DMS79 (cell line): ENCODE data around the gene GHRH.

Source experiments
- DNase-seq: peaks from one replicate; lab custom pipeline; 2025; lab: John Stamatoyannopoulos, UW

Gene GHRH

DNA sequence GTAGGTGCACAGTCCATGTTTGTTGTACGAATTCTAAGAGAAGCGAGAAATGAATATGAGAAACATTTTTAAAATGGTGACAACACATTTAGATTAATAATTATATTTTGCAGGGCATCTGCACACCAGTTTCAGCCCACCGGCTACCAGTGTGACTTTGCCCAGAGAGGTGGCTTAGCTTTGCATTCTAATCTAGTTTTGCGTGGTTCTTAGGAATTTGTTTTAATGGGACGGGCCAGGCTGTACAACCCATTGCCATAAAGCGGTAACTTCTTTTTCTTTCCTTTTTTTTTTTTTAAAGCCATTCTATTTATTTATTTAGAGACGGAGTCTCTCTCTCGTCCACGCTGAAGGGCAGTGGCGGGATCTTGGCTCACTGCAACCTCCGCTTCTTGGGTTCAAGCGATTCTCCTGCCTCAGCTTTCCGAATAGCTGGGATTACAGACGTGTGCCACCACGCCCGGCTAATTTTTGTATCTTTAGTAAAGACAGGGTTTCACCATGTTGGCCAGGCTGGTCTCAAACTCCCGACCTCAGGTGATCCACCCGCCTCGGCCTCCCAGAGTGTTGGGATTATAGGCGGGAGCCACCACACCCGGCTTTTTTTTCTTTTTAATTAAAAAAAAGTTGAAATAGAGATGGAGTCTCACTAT is 28.7 kb upstream of the GHRH start:
- no peak for DNase-seq

- peak; percentile 47 for DNase-seq
These were observed 26.5 kb upstream of the GHRH start for GRCh38 chr20:37288091-37288490.

GRCh38 chr20:37285664-37286374 is 24.2 kb upstream of the GHRH start:
- no peak for DNase-seq

DNA sequence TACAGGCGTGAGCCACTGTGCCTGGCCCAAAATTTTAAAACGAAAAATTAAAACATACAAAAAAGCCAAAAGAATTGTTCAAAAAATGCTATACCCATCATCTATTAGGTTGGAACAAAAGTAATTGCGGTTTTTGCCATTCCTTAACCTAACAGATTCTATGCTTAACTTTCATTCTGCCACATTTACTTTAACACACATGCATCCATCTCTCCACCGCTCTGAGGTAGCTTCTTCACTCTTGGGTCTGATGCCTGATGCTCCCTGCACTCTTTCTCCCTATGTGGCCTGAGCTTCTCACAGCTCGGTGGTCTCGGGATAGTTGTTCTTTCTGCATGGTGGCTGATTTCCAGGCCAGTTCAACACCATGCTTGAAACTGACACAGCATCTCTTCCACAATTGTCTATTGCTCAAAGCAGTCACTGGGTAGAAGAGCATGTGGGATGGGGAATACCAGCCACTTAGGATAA is 23.1 kb upstream of the GHRH start:
- DNase-seq: no peak

DNA sequence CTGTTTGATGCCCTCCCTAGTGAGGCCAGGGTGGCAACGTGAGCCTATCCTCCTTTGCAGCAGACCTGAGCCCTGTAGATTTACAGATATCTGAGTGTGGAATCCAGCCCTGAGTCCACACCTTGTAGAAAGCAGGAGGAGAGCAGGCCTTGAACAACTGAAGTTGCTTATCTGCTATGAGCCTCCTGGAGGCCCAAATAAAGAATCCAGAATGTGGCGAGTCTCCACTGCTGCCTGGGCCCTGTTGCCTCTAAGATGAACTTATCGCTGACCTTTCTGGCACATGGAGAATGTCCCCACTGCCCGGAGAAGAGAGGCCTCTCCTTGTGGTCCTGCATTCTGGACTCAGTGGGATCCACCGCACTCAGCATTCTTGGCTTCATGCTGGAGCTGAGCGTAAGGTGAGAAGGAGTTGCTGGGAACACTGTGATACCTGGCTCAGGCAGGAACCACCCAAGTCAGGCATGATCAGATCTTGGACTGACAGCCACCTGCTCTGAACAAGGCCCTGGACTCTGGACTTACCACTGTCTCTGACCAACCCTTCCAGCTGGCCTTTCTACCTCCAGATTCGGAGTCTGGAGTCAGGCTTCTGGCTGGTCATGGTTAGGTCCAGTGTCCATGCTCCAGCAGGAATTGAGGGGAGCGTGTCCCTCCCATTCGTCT is 22.0 kb upstream of the GHRH start:
- no peak for DNase-seq

- DNase-seq: no peak
These were observed 20.9 kb upstream of the GHRH start for GRCh38 chr20:37282556-37282955.

DNA sequence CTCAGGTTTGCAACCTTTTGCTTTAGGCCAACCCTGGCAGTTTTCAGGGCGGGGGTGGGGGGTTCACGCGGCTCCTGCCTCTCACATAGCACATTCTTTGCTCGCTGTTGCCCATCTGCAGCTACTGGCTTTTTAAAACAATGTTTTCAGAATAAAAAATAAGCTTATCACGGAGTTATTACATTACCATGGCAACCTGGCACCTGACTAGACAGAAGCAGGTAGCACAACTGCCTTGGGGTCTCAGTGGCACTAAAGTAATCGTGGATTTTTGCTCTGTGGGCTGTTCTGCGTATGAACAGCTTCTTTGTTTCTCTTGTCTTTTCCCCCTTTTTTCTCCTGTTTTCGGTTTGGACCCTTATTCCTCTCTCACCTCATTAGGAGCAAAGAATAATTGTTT is 18.8 kb upstream of the GHRH start:
- no peak for DNase-seq

GRCh38 chr20:37279820-37280219 is 18.2 kb upstream of the GHRH start:
- DNase-seq: no peak

GRCh38 chr20:37278966-37279590 is 17.5 kb upstream of the GHRH start:
- DNase-seq: no peak

- no peak for DNase-seq
These were observed 15.6 kb upstream of the GHRH start for GRCh38 chr20:37277253-37277593.

- DNase-seq: peak; percentile 85
These were observed 15.1 kb upstream of the GHRH start for GRCh38 chr20:37276494-37277252.

DNA sequence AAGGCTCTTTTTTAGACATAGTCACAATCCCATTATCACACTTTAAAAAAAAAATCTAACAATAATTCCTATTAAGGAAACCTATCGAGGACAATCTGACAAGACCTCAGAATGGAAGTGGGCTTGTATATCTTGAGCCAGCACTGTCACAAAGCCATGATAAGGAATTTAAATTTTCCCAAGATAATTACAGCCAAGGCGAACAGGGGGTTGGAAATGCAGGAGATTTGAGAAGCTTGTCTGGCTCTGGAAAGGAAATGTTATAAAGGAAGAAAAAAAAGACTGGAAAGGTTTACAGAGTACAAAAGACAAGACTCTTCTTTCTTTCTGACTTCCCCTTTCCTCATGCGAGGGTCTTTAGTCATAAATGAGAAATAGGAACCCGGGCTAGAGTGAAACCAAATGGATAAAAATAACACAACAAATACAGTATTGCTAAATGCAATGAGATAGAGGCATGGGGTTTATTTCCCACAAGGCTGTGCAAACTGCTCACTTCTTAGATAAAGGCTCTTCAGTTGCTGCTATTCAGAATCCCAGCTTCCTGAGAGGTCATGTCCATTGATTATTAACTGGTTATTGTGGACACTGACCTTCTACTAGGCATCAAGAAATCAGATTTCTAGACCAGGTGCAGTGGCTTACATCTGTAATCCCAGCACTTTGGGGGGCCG is 13.4 kb upstream of the GHRH start:
- no peak for DNase-seq

- no peak for DNase-seq
These were observed 12.4 kb upstream of the GHRH start for GRCh38 chr20:37273988-37274387.

DNA sequence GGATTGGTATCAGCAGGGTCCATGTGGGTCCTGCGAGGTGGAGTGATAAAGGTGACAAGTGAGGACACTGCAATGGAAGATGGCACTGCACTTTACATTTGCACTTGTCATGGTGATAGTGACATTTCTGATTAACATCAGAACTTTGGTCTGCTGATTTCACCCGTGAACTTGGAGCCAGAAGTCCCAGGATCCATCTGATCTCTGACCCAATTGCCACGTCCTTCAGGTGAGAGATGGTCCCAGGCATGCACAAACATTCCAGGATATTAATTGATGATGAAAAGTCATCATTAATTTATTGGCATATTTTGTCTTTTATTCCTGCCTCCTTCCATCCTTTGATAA is 9.8 kb upstream of the GHRH start:
- no peak for DNase-seq

GRCh38 chr20:37270576-37271420 is 9.2 kb upstream of the GHRH start:
- DNase-seq: no peak

DNA sequence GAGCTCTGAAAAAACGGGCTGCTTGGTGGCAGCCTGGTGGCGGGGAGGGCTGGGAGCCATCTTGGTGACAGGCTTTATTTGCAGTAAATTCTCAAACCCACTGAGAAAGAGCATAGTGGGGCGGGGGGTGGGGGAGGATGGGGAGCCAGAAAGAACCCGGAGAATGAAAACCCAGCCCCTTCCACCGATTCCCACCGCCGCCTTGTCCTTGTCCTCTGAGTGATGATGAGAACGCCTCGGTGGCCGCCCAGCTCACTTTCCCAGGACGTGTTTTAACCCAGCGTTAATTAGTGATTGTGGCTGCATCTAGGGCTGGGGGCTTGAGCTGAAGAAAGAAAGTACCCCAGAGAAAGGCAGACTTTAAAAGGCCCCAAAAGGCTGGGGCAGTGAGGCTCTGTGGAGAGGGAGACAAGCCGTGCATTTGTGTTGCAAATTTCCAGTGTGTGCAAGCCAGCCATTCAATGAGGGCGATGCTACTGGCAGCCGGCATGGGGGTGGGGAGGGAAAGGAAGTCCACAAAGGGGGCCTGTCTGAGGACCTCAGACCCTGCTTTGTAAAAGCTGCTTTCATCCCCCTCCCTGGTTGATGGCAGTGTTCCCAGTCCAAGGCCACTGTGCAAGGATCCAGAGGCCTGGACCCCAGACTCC is 6.2 kb upstream of the GHRH start:
- DNase-seq: no peak

GRCh38 chr20:37266940-37267666 is 5.5 kb upstream of the GHRH start:
- DNase-seq: no peak

DNA sequence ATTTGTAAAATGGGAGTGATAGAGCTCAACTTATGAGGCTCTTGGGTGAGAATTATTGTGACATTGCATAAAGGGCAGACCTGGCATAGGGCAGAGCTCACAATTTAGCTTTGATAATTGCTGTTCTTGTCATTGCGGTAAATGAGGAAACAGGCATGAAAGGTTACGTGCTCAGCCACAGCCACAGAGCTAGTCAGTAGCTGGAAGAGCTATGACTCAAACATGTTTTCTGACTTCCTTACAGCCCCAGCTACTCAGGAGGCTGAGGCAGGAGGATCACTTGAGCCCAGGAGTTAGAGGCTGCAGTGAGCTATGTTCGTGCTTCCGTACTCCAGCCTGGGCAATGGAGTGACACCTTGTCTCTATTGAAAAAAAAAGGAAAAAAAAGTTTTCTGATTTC is 3.5 kb upstream of the GHRH start:
- no peak for DNase-seq

DNA sequence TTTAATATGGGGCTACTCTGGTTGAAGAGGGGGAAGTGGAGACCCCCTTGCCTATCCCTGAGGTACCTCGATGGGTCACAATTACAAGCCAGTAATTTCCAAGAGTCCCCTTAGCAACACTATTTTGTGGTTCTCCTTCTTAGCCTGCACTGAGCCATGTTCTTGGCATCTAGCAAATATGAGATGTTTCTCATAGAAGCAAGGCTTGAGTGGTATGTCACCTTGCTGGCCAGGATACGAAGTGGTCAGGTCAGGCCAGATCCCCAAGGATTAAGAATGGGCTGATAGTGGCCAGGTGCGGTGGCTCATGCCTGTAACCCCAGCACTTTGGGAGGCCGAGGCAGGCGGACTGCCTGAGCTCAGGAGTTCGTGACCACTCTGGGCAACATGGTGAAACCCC is 2.1 kb upstream of the GHRH start:
- no peak for DNase-seq

GRCh38 chr20:37262505-37262904 is 891 bp upstream of the GHRH start:
- DNase-seq: no peak
